Right atrium auricular region (tissue), 2 donors: ENCODE data around the gene SRMS. TPM values are rescaled to one million over a fixed set of nuclear protein-coding genes. Genes with fewer than 3 reads are reported as not detected.
A peak's percentile ranks its signal among the peaks of the same experiment; 100 is the strongest.

Experiments used
- DNase-seq: peaks from one replicate; pipeline ENCODE4 v3.0.0-alpha.2; 2019; ENCODE audit warnings: low spot score
- H3K27ac ChIP-seq, 2 donors: fragments of 200-600 bp; sonication (generic); 1 replicate in 1 of 2; 2 replicates in 1 of 2; pipeline ENCODE4 v1.5.1; 2016 to 2019
- H3K27me3 ChIP-seq, 2 donors: fragments of 200-600 bp; sonication (generic); one replicate each; pipeline versions ENCODE4 v1.5.1 to v1.6.0; 2017 to 2019
- H3K36me3 ChIP-seq: fragments of 200-600 bp; sonication (generic); one replicate; pipeline ENCODE4 v1.5.1; 2016
- H3K4me1 ChIP-seq, 2 donors: fragments of 200-600 bp; sonication (generic); one replicate each; pipeline versions ENCODE4 v1.5.1 to v1.6.0; 2017 to 2019
- H3K4me3 ChIP-seq, 2 donors: fragments of 200-600 bp; sonication (generic); 1 replicate in 1 of 2; 2 replicates in 1 of 2; pipeline ENCODE4 v1.5.1; 2017 to 2019; ENCODE audit warnings: mild to moderate bottlenecking in 1 of 2, moderate library complexity in 1 of 2
- H3K9me3 ChIP-seq, 2 donors: fragments of 200-600 bp; sonication (generic); one replicate each; pipeline ENCODE4 v1.5.1; 2019
- total RNA-seq, 2 donors: library from RNA; depleted of rRNA; stranded (reverse); fragments of >200 nt; gene quantifications; one replicate each; pipeline ENCODE4 v1.1.0, GENCODE V29; 2016
- TF ChIP-seq, protein P1 (sequence below), 2 donors: fragments of 200-600 bp; sonication (generic); IDR thresholded peaks; one replicate each; pipeline ENCODE4 v1.5.1; 2019; ENCODE audit warnings: antibody characterized with exemption in 2 of 2

Gene SRMS
- total RNA-seq, 2 donors from 2014 or later = not detected

DNA sequence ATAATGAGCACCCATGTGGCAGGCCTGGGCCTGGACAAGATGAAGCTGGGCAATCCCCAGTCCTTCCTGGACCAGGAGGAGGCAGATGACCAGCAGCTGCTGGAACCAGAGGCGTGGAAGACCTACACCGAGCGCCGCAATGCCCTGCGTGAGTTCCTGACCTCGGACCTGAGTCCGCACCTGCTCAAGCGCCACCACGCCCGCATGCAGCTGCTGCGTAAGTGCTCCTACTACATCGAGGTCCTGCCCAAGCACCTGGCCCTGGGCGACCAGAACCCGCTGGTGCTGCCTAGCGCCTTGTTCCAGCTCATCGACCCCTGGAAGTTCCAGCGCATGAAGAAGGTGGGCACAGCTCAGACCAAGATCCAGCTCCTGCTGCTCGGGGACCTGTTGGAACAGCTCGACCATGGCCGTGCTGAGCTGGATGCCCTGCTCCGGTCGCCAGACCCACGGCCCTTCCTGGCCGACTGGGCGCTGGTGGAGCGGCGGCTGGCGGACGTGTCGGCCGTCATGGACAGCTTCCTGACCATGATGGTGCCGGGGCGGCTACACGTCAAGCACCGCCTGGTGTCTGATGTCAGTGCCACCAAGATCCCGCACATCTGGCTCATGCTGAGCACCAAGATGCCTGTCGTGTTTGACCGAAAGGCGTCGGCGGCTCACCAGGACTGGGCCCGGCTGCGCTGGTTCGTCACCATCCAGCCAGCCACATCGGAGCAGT lies 8.3 kb upstream of the SRMS start:
- no peak overlapping the region for H3K4me3 ChIP-seq

DNA sequence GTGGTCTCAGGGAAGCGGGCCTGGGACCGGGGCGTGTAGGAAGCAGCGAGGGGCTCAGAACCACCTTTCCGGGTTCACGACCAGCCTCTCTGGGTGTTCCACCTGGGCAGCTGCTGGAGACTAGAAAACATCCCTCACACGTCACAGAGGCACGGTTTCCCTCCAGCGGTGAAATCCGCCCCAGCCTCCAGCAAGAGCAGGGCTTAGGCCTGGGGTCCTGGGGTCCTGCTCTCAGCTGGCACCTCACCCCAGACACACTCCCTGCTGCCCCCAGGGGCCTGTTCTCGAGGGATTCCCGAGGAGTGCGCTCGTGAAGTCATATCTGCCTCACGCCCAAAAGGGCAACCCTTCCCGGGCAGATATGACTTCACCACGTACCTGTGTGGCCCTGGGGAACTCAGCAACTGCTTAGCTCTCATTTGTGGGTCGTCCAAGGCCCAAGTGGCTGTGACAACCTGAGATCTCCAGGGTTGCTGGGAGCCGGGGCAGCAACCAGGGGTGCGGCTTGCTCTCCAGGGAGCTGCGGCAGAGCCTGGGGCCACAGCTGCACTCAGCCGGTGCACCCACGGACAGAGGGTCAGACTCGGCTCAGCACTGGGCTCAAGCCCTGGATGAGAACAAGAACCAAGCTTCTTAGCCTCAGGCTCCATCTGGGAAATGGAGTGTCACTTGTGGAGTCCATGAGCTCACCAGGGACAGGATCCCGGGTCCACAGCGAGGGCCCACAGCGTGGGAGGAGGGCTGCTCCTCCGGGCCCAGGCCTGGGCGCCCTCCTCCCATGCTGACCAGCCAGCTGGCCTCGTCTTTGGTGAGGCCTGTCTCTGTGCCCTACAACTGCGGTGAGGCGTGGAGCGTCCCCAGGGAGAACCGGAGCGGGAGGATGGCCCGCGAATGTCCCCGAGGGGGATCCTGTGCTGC lies 7.1 kb upstream of the SRMS start:
- no peak overlapping the region for H3K27ac ChIP-seq
- peaks cover 0 to 19% of the 10 kb centered on the region in 2 donors for H3K4me1 ChIP-seq
- TF ChIP-seq, protein P1, sequence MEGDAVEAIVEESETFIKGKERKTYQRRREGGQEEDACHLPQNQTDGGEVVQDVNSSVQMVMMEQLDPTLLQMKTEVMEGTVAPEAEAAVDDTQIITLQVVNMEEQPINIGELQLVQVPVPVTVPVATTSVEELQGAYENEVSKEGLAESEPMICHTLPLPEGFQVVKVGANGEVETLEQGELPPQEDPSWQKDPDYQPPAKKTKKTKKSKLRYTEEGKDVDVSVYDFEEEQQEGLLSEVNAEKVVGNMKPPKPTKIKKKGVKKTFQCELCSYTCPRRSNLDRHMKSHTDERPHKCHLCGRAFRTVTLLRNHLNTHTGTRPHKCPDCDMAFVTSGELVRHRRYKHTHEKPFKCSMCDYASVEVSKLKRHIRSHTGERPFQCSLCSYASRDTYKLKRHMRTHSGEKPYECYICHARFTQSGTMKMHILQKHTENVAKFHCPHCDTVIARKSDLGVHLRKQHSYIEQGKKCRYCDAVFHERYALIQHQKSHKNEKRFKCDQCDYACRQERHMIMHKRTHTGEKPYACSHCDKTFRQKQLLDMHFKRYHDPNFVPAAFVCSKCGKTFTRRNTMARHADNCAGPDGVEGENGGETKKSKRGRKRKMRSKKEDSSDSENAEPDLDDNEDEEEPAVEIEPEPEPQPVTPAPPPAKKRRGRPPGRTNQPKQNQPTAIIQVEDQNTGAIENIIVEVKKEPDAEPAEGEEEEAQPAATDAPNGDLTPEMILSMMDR (IDR thresholded peaks at IDR 0.05) = no peak
- DNase-seq = no peak
- peak overlapping the region in 1 of 2 donors; percentile 57 for H3K4me3 ChIP-seq
- H3K36me3 ChIP-seq = peaks cover 4% of the 10 kb centered on the region
- H3K9me3 ChIP-seq = no peaks in the 10 kb centered on the region
- H3K27me3 ChIP-seq = no peaks in the 10 kb centered on the region

More for the DNA sequence above, 8.3 kb upstream of the SRMS start:
- Histone ChIP-seq H3K9me3 (no peaks in the 10 kb centered on the region), H3K27ac (no peak overlapping the region), H3K4me1 (peaks cover 0 to 19% of the 10 kb centered on the region in 2 donors), H3K27me3 (no peaks in the 10 kb centered on the region), H3K36me3 (peaks cover 16% of the 10 kb centered on the region)
- TF ChIP-seq, protein P1 (IDR thresholded peaks at IDR 0.05) = no peak
- no peak for DNase-seq

DNA sequence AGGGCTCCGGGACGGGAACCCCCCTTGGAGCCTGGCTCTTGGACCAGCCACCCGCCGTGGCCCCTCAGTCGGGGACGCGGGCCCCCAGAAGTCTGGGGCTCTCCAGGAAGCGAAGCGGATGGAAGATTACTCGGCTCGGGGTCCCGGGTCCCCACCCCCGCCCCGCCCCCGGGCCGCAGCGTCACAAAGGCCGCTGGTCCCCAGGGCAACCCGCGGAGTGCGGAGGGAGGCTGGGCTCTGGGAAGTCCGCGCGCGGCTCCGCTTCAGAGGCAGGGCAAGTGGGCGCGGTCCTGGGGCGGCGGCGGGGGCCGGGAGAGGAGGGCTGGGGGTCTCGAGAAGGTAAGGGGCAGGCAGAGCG lies 6.4 kb upstream of the SRMS start, which contains the start of gene FNDC11:
FNDC11 (plus strand) TSS at position 227 of the 358 bp plus-strand sequence. CDS start 1,505 bp downstream, outside the sequence.
- Histone ChIP-seq H3K27me3 (no peaks in the 10 kb centered on the region), H3K36me3 (peaks cover under 1% of the 10 kb centered on the region), H3K9me3 (no peaks in the 10 kb centered on the region), H3K27ac (no peak within 1 kb of the TSS), H3K4me3 (peak within 1 kb of the TSS; percentile 57 to 58), H3K4me1 (peaks cover 0 to 19% of the 10 kb centered on the region in 2 donors)
- DNase-seq = no peak
- TF ChIP-seq, protein P1 (IDR thresholded peaks at IDR 0.05) = no peak

DNA sequence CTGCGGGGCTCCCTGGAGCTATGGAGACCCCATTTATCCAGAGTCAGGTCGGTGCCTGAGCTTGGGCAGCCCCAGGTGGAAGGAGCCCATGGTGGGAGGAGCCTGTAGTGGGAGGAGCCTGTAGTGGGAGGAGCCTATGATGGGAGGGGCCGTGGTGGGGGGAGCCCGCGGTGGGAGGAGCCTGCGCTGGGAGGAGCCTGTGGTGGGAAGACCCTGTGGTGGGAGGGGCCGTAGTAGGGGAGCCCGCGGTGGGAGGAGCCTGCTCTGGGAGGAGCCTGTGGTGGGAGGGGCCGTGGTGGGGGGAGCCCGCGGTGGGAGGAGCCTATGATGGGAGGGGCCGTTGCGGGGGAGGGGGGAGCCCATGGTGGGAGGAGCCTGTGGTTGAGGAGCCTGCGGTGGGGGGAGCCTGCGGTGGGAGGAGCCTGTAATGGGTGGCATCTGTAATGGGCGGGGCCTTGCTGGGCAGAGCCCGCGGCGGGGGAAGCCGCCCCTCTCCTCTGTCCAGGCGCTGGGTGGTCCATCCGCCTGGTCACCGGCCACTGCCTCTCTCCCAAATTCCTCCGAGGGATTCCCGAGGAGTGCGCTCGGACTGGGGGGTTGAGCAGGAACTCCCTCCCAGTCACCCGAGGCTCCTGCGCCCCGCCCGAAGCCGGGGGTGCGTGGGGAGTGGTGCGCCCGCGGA lies 5.8 kb upstream of the SRMS start:
- Histone ChIP-seq H3K36me3 (no peaks in the 10 kb centered on the region), H3K27ac (no peak overlapping the region), H3K4me3 (peak overlapping the region; percentile 57 to 58), H3K4me1 (peaks cover 0 to 19% of the 10 kb centered on the region in 2 donors), H3K27me3 (no peaks in the 10 kb centered on the region), H3K9me3 (no peaks in the 10 kb centered on the region)
- DNase-seq = peak; percentile 80
- TF ChIP-seq, protein P1 (IDR thresholded peaks at IDR 0.05) = no peak

DNA sequence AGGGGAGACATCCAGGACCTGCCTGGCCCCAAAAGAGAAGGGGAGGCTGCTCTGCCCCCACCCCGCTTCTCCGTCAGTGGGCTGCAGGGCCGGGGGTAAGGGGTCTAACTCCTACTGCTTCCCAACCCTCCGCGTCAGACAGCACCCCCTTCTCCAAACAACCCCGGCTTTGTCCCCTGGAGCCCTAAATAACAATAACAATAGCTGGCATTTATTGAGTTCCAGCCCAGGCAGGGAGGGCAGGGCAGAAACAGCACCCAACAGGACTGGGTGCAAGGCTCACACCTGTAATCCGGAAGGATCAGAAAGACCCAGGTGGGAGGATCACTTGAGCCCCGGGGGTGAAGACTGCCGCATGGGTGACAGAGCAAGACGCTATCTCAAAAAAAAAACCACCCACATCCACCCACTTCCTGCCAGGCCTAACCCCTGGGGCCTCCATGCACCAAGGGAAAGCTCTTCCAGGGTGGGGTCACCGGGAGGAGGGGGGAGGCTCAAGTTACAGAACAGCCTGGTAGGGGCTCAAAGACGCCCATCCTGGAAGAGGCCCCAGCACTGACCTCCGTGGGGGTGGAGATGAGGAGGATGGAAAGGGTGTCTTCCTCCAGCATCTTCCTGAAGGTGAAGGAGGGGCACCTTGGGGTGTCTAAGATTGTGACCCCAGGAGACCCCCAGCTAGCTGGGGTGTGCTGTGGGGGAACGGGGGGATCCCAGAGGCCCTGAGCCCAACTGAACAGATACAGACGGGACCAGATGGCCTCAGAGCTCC lies 5.1 kb upstream of the SRMS start:
- TF ChIP-seq, protein P1 (IDR thresholded peaks at IDR 0.05) = no peak
- H3K9me3 ChIP-seq = no peaks in the 10 kb centered on the region
- peaks cover 0 to 19% of the 10 kb centered on the region in 2 donors for H3K4me1 ChIP-seq
- no peaks in the 10 kb centered on the region for H3K36me3 ChIP-seq
- no peak overlapping the region for H3K4me3 ChIP-seq
- no peak overlapping the region for H3K27ac ChIP-seq
- no peaks in the 10 kb centered on the region for H3K27me3 ChIP-seq
- DNase-seq = no peak
